GM21390 (cell line): ENCODE data around the gene STK38.

Source experiments
- ATAC-seq: cut with Tn5 transposase; IDR thresholded peaks from one replicate; pipeline ENCODE4 v1.9.1; 2021; ENCODE audit not compliant: unreplicated experiment

Gene STK38

GRCh38 chr6:36523936-36524499 lies 23.3 kb downstream of the STK38 start:
- no peak for ATAC-seq

- ATAC-seq = no peak
Observed at GRCh38 chr6:36523451-36523850, 23.8 kb downstream of the STK38 start.

GRCh38 chr6:36519352-36519751 lies 27.9 kb downstream of the STK38 start:
- ATAC-seq = no peak

GRCh38 chr6:36517408-36517807 lies 29.9 kb downstream of the STK38 start:
- ATAC-seq = no peak

GRCh38 chr6:36516988-36517387 lies 30.3 kb downstream of the STK38 start:
- ATAC-seq = no peak

- ATAC-seq = no peak
Observed at GRCh38 chr6:36516559-36516958, 30.7 kb downstream of the STK38 start.

GRCh38 chr6:36515844-36516243 lies 31.4 kb downstream of the STK38 start:
- no peak for ATAC-seq

- ATAC-seq = no peak
Observed at GRCh38 chr6:36514554-36515456, 32.5 kb downstream of the STK38 start.

- no peak for ATAC-seq
Observed at GRCh38 chr6:36510365-36510764, 36.9 kb downstream of the STK38 start.

- no peak for ATAC-seq
Observed at GRCh38 chr6:36508532-36508931, 38.7 kb downstream of the STK38 start.

GRCh38 chr6:36506611-36507010 lies 40.7 kb downstream of the STK38 start:
- ATAC-seq = no peak

- ATAC-seq = no peak
Observed at GRCh38 chr6:36505744-36506534, 41.3 kb downstream of the STK38 start.

- no peak for ATAC-seq
Observed at GRCh38 chr6:36504982-36505381, 42.3 kb downstream of the STK38 start.

- ATAC-seq = no peak
Observed at GRCh38 chr6:36504181-36504580, 43.1 kb downstream of the STK38 start.

- no peak for ATAC-seq
Observed at GRCh38 chr6:36501686-36502085, 45.6 kb downstream of the STK38 start.

- ATAC-seq = no peak
Observed at GRCh38 chr6:36499918-36500317, 47.4 kb downstream of the STK38 start.

- no peak for ATAC-seq
Observed at GRCh38 chr6:36495086-36495485, 52.2 kb downstream of the STK38 start.

- no peak for ATAC-seq
Observed at GRCh38 chr6:36493859-36494258, 53.4 kb downstream of the STK38 start.

- no peak for ATAC-seq
Observed at GRCh38 chr6:36493319-36493718, 54.0 kb downstream of the STK38 start.

- ATAC-seq = no peak
Observed at GRCh38 chr6:36492621-36493020, 54.7 kb downstream of the STK38 start.

GRCh38 chr6:36492092-36492491 lies 55.2 kb downstream of the STK38 start:
- ATAC-seq = no peak
